AG04449 (cell line): ENCODE measurements around the gene KCTD17.

Source experiments
- CTCF ChIA-PET: fragments of 350-600 bp; formaldehyde crosslinking; extraction: SDS; loops from one replicate; lab custom pipeline; 2021; ENCODE audit warnings: antibody characterized with exemption; lab: Yijun Ruan, JAX
- POLR2A ChIA-PET: fragments of 400-600, 350-600 bp; formaldehyde crosslinking; extraction: SDS; loops from one replicate; lab custom pipeline; 2020; ENCODE audit warnings: antibody characterized with exemption, inconsistent platforms; lab: Yijun Ruan, JAX
- DNase-seq: peaks from one replicate; pipeline ENCODE4 v3.0.0-alpha.2; 2010; ENCODE audit warnings: low read depth, low spot score
- H3K4me3 ChIP-seq: 2 replicates; pipeline ENCODE4 v1.5.1; 2011; ENCODE audit warnings: low read depth, mild to moderate bottlenecking, control low read depth, low read length
- TF ChIP-seq, protein P1 (sequence below): IDR thresholded peaks from one replicate; pipeline ENCODE4 v1.5.1; 2011; ENCODE audit warnings: mild to moderate bottlenecking, moderate library complexity, low read length, control low read depth, inconsistent platforms; ENCODE audit not compliant: insufficient read depth; ENCODE audit errors: missing control alignments

Gene KCTD17

DNA sequence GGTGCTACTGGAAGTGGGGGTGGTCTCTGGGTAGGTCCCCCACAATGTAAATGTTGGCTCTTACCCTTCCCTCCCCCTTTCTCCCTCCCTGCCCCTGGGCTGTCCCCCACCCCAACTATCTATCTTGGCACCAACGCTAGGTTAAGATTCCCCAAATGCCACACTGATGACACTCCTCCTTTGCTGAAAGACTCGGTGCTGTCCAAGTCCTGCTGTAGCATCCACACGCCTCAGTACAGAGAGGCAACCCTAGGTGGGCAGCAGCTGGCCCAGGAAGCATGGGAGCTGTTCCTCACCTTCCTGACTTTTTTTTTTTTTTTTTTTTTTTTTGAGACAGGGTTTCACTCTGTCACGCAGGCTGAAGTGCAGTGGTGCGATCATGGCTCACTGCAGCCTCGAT is 3.4 kb upstream of the KCTD17 start:
- TF ChIP-seq, protein P1, sequence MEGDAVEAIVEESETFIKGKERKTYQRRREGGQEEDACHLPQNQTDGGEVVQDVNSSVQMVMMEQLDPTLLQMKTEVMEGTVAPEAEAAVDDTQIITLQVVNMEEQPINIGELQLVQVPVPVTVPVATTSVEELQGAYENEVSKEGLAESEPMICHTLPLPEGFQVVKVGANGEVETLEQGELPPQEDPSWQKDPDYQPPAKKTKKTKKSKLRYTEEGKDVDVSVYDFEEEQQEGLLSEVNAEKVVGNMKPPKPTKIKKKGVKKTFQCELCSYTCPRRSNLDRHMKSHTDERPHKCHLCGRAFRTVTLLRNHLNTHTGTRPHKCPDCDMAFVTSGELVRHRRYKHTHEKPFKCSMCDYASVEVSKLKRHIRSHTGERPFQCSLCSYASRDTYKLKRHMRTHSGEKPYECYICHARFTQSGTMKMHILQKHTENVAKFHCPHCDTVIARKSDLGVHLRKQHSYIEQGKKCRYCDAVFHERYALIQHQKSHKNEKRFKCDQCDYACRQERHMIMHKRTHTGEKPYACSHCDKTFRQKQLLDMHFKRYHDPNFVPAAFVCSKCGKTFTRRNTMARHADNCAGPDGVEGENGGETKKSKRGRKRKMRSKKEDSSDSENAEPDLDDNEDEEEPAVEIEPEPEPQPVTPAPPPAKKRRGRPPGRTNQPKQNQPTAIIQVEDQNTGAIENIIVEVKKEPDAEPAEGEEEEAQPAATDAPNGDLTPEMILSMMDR = no peak
- ChIA-PET POLR2A (no interaction called here), CTCF (interaction anchor here (0.7 kb wide), 1 partner anchor 26 kb away, joined by 5 read pairs; no protein-coding TSS in a partner anchor)
- H3K4me3 ChIP-seq = no peak overlapping the region
- no peak for DNase-seq

DNA sequence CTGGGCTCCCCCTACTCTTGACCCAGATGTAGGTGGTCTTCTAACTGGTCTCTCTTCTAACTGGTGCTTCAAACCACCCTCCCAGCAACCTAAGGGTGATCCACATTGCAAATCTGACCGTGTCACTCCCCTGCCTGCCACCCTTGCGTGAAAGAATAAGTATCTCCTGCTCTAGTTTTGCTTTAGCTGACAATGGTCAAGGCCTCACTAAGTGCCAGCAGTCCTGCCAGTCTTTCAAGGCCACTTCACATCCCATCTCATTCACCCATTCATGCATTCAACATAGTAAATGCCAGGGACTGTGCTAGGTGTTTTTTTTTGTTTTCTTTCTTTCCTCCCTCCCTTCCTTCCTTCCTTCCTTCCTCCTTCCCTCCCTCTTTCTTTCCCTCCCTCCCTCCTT is 2.3 kb upstream of the KCTD17 start:
- ChIA-PET POLR2A (no interaction called here), CTCF (no interaction called here)
- no peak for DNase-seq
- TF ChIP-seq, protein P1 = no peak
- no peak overlapping the region for H3K4me3 ChIP-seq

DNA sequence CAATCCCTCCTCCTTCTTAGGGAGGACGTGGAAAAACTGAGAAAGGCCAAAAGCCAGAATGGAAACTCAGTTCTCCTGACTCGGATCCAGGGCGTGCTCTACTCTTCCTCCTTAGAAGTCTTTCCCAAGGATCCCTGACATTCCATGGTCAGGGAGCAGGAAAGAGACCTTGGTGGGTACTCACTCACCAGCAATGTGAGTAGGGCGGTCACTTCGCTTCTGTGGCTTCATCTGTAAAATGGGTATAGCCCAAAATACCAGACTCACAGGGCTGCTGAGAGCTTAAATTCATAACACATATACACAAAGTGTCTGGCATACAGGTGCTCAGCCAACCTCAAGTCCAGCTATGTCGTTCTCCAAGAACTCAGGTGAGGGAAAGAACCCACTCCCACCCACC is 629 bp upstream of the KCTD17 start:
- TF ChIP-seq, protein P1 = no peak
- POLR2A ChIA-PET = interaction anchor here (1.1 to 1.2 kb wide), 2 partner anchors 32 to 149 kb away, joined by 3 to 4 read pairs; partner anchors contain the start of genes MPST and TST
- H3K4me3 ChIP-seq = no peak overlapping the region; the same call in 1 of the 2 replicates
- no peak for DNase-seq
- CTCF ChIA-PET = interaction anchor here (0.8 to 1.5 kb wide), 6 partner anchors 16 to 209 kb away, joined by 3 to 6 read pairs (median 4); no protein-coding TSS in a partner anchor

DNA sequence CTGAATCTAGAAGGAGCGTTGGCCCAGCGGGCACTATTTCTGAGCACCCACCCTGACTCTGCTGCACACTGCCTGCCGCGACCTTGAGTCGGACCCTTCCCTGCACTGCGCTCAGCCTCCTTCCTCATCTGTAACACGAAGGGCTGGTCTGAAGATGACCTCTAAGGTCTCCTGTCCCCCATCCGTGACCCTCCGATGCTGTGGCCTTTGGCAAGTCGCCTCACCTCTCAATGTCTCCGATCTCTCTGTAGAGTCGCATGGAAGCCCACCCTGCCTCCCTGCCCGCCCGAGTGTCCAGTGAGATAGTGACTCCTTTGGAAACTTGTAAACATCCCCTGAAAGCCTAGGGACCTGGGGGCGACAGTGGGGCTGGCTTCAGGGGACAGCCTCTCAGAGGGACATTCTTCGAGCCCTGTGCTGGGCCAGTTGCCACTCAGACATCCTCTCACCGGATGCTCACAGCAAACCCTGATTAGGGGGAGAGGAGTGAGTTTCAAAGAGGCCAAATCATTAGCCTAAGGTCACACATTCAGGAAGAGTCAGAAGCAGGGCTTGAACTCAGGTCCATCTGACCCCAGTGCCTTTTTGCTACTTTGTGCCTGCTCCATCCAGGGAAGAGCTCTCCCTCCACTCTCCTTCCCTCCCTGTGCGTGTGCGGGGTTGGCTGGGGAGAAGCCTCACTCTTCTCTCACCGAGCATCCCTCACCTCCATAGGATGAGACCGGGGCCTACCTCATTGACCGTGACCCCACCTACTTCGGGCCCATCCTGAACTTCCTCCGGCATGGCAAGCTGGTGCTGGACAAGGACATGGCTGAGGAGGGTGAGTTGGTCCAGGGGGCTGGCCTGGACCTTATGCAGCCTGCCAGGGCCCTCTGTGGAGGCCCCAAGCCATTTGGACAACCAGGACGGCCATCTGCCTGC is 1.1 kb downstream of the KCTD17 start:
- TF ChIP-seq, protein P1 = no peak
- POLR2A ChIA-PET = interaction anchor here (0.6 to 1.2 kb wide), 2 partner anchors 33 to 48 kb away, joined by 3 to 4 read pairs; partner anchors contain the start of genes MPST and TST
- CTCF ChIA-PET = interaction anchor here (1.0 to 1.6 kb wide), 7 partner anchors 8 to 208 kb away, joined by 3 to 7 read pairs (median 3); no protein-coding TSS in a partner anchor
- H3K4me3 ChIP-seq = peak overlapping the region; percentile 76
- DNase-seq = no peak

DNA sequence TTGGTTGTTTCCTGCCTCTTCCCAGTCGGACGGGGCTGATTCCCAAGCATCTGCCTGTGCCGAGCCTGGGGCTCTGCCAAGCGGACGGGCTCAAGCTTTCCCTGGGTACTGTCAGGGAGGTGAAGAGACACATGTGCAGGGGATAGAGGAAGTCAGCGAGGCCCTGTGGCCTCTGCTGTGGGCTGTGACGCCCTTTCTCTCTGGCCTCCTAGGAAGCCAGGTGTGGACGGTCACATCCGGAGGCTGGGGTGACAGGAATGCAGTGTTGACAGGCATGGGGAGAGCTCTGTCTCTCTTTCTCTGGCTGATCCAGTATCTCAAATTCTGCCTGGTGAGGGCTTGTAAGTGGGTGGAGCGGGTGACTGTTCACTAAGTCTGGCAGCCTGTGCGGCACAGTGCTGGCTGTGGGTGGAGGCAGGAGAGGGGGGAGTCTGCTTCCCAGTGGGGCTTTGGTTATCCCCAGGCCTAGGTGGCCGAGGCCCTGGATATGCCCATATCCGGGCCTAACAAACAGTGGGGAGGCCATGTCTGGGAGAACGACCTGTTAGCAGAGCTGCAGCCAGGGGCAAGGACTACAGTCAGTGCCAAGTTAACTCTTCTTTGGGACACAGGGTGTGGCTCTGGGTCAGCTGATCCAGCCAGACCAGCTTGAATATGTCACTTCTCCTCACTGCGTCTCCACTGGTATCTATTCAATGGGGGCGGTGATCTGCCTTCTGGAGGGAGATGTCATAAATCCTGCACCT is 1.9 kb downstream of the KCTD17 start:
- no peak for DNase-seq
- CTCF ChIA-PET = interaction anchor here (1.1 to 1.6 kb wide), 5 partner anchors 9 to 207 kb away, joined by 3 to 7 read pairs (median 3); no protein-coding TSS in a partner anchor
- TF ChIP-seq, protein P1 = no peak
- POLR2A ChIA-PET = interaction anchor here (0.6 to 0.7 kb wide), 2 partner anchors 48 to 64 kb away, joined by 3 read pairs; no protein-coding TSS in a partner anchor
- no peak overlapping the region for H3K4me3 ChIP-seq

DNA sequence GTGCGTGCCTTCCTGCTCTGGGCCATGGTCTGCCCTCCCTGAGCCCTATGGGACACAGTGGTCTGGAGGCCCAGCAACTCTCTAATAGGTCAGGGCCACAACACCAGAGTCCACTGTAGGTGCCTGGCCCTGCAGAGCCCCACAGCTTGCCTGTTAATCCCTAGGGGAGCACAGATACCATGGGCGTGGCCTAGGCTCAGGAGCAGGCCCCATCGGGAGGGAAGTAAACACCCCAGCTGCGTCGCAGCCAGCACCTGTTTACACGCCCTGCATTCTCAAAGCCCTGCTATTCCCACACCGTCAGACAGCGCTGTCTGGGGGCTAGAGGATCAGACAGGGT is 2.5 kb downstream of the KCTD17 start:
- POLR2A ChIA-PET = interaction anchor here (0.7 kb wide), 1 partner anchor 63 kb away, joined by 3 read pairs; no protein-coding TSS in a partner anchor
- CTCF ChIA-PET = interaction anchor here (1.1 to 1.6 kb wide), 5 partner anchors 10 to 206 kb away, joined by 3 to 7 read pairs (median 3); no protein-coding TSS in a partner anchor
- no peak for DNase-seq
- H3K4me3 ChIP-seq = no peak overlapping the region
- TF ChIP-seq, protein P1 = no peak
